Activated T-helper 2 cell treated with anti-CD3 and anti-CD28 coated beads, Interferon-gamma antibody, Interleukin-2, Interleukin-4, amounts not matched to agents 10 μg/mL and 5 μg/mL and 100 μg/mL, durations not matched to agents 14 hours and 24 hours and 36 hours (primary cell): ENCODE results near the gene MYO5C. TPM values are rescaled to one million over a fixed set of nuclear protein-coding genes. Genes with fewer than 3 reads are reported as not detected.

Source experiments
- DNase-seq: peaks from one replicate; pipeline ENCODE4 v3.0.0; 2021; ENCODE audit warnings: low spot score
- H3K27ac Mint-ChIP-seq: one replicate; pipeline ENCODE4 v1.8.0; 2021; ENCODE audit warnings: mixed read lengths
- H3K27me3 Mint-ChIP-seq: one replicate; pipeline ENCODE4 v1.8.0; 2021; ENCODE audit warnings: low read depth, mixed read lengths
- H3K36me3 Mint-ChIP-seq: one replicate; pipeline ENCODE4 v1.8.0; 2021; ENCODE audit warnings: low read depth, mixed read lengths
- H3K4me1 Mint-ChIP-seq: one replicate; pipeline ENCODE4 v1.8.0; 2021; ENCODE audit warnings: low read depth, mixed read lengths
- H3K4me3 Mint-ChIP-seq: one replicate; pipeline ENCODE4 v1.8.0; 2021; ENCODE audit warnings: low read depth, mild to moderate bottlenecking, moderate library complexity, mixed read lengths
- H3K9me3 Mint-ChIP-seq: one replicate; pipeline ENCODE4 v1.8.0; 2021; ENCODE audit warnings: mixed read lengths
- intact Hi-C: fragments of 100-400 bp; cut with micrococcal nuclease; formaldehyde crosslinking; loops from one replicate; pipeline ENCODE4 v1.15.1; 2023
- total RNA-seq: library from RNA; stranded (reverse); gene quantifications from 2 replicates; pipeline ENCODE4 v1.2.3, GENCODE V29; 2022

The MYO5C gene
- total RNA-seq, 1 donor from 2014 or later = 0.32 TPM

- Mint-ChIP-seq H3K4me1 (no peaks in the 10 kb centered on the region), H3K27me3 (peaks cover 8% of the 10 kb centered on the region), H3K27ac (no peak overlapping the region), H3K4me3 (no peak overlapping the region), H3K36me3 (no peaks in the 10 kb centered on the region), H3K9me3 (no peaks in the 10 kb centered on the region)
- intact Hi-C loops = no loop called here
- DNase-seq = no peak
These were observed 14.2 kb downstream of the MYO5C start for GRCh38 chr15:52281085-52282035.

DNA sequence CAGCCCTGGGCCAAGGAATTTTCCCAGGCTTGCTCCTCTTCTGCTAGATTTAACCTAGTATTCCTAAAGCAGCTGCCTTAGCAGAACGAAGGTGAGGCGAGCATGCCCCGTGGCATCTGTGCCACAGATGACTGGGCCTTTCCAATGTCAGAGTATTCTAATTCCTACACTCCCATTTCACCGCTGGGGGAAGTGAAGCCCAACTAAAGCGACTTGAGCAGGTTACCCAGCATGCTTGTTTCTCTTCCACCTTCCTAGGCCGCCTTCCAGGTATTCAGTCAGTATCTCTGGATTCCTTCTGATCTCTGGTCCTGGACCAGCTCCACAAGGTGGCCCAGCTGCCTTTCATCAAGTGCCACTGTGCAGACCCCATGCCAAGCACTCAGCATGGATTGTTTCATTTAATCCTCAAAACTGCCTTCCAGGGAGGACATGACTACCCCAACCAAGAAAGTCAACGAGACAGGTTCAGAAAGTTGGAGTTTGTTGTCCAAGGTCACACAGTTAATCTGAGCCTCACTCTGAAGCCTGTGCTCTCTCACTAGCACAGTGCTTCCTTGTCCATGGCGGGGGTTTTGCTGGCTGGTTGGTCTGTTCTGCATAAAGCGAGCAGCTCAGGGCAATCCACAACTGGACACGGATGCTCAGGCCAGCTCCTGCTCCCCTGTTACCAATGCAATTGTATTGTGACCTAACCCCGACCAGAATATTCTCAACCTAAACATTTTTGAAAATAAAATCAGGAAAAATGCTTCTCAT is 15.1 kb downstream of the MYO5C start:
- no peak for DNase-seq
- intact Hi-C loops = no loop called here
- no peaks in the 10 kb centered on the region for H3K4me1 Mint-ChIP-seq
- no peaks in the 10 kb centered on the region for H3K9me3 Mint-ChIP-seq
- no peak overlapping the region for H3K27ac Mint-ChIP-seq
- H3K4me3 Mint-ChIP-seq = no peak overlapping the region
- no peaks in the 10 kb centered on the region for H3K36me3 Mint-ChIP-seq
- peaks cover 12% of the 10 kb centered on the region for H3K27me3 Mint-ChIP-seq

- H3K4me3 Mint-ChIP-seq = no peak overlapping the region
- no peak overlapping the region for H3K27ac Mint-ChIP-seq
- H3K27me3 Mint-ChIP-seq = peaks cover 14% of the 10 kb centered on the region
- intact Hi-C loops = no loop called here
- H3K4me1 Mint-ChIP-seq = no peaks in the 10 kb centered on the region
- H3K9me3 Mint-ChIP-seq = no peaks in the 10 kb centered on the region
- DNase-seq = no peak
- no peaks in the 10 kb centered on the region for H3K36me3 Mint-ChIP-seq
These were observed 16.8 kb downstream of the MYO5C start for GRCh38 chr15:52278636-52279367.

DNA sequence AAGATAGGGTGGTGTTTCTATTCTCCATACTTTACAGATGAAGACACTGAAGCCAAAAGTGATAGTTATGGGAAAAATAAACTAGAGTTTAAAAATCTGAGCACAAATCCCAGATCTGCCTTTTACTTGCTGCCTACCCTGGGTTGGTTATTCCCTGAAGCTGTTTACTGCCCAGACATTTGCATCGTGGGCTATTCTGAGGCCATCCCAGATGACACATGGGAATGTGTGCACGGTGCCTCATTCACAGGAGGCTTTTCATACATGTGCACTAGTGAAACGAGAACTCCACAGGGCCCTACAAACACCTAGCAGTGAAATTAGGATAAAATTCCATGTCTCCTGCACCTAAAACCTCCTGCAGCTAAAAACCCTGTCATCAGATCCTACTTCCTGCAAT is 17.5 kb downstream of the MYO5C start:
- intact Hi-C loops = no loop called here
- H3K4me3 Mint-ChIP-seq = no peak overlapping the region
- no peak for DNase-seq
- H3K27ac Mint-ChIP-seq = no peak overlapping the region
- peaks cover 15% of the 10 kb centered on the region for H3K27me3 Mint-ChIP-seq
- no peaks in the 10 kb centered on the region for H3K4me1 Mint-ChIP-seq
- no peaks in the 10 kb centered on the region for H3K9me3 Mint-ChIP-seq
- H3K36me3 Mint-ChIP-seq = no peaks in the 10 kb centered on the region

DNA sequence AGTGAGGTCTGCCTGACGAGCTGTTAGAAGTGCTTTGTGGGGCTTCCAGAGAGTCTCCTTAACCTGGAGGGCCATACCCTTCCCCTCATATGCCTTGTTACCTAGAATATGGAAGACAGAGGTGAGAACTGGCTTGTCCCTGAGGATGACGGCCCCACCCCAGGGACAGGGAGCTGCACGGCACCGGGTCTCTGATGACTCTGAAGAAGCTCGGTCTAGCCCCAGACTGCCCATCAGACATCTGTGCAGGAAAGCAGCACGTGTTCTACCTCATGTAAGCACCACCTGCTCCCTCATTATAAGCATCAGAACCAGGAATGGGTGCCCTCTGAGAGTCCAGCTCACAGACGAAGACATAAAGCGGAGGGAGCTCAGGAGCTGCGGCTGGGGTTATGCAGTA is 18.0 kb downstream of the MYO5C start:
- no peak overlapping the region for H3K27ac Mint-ChIP-seq
- H3K27me3 Mint-ChIP-seq = peaks cover 13% of the 10 kb centered on the region
- no peak for DNase-seq
- H3K36me3 Mint-ChIP-seq = no peaks in the 10 kb centered on the region
- no peaks in the 10 kb centered on the region for H3K4me1 Mint-ChIP-seq
- H3K4me3 Mint-ChIP-seq = no peak overlapping the region
- no peaks in the 10 kb centered on the region for H3K9me3 Mint-ChIP-seq
- intact Hi-C loops = no loop called here

GRCh38 chr15:52276256-52276770 is 19.3 kb downstream of the MYO5C start:
- Mint-ChIP-seq H3K4me1 (no peaks in the 10 kb centered on the region), H3K9me3 (no peaks in the 10 kb centered on the region), H3K27me3 (peaks cover 19% of the 10 kb centered on the region), H3K27ac (no peak overlapping the region), H3K36me3 (no peaks in the 10 kb centered on the region), H3K4me3 (no peak overlapping the region)
- intact Hi-C loops = no loop called here
- DNase-seq = no peak

GRCh38 chr15:52263563-52264282 is 31.9 kb downstream of the MYO5C start:
- H3K27ac Mint-ChIP-seq = peak overlapping the region; percentile 67
- no peaks in the 10 kb centered on the region for H3K9me3 Mint-ChIP-seq
- peaks cover 35% of the 10 kb centered on the region for H3K4me1 Mint-ChIP-seq
- H3K4me3 Mint-ChIP-seq = no peak overlapping the region
- no peak for DNase-seq
- intact Hi-C loops = loop anchor here (2.0 kb wide), 2 partner anchors 295 to 305 kb away; partner anchors contain the start of gene ARPP19
- peaks cover 11% of the 10 kb centered on the region for H3K36me3 Mint-ChIP-seq
- H3K27me3 Mint-ChIP-seq = no peaks in the 10 kb centered on the region

GRCh38 chr15:52262364-52262763 is 33.2 kb downstream of the MYO5C start:
- peak overlapping the region; percentile 51 for H3K4me3 Mint-ChIP-seq
- peaks cover 35% of the 10 kb centered on the region for H3K4me1 Mint-ChIP-seq
- no peaks in the 10 kb centered on the region for H3K9me3 Mint-ChIP-seq
- intact Hi-C loops = loop anchor here (1.0 to 2.0 kb wide), 4 partner anchors 266 to 416 kb away; partner anchors contain the start of genes ARPP19 and MYO5A
- no peak for DNase-seq
- peak overlapping the region; percentile 84 for H3K27ac Mint-ChIP-seq
- peaks cover 11% of the 10 kb centered on the region for H3K36me3 Mint-ChIP-seq
- H3K27me3 Mint-ChIP-seq = no peaks in the 10 kb centered on the region

DNA sequence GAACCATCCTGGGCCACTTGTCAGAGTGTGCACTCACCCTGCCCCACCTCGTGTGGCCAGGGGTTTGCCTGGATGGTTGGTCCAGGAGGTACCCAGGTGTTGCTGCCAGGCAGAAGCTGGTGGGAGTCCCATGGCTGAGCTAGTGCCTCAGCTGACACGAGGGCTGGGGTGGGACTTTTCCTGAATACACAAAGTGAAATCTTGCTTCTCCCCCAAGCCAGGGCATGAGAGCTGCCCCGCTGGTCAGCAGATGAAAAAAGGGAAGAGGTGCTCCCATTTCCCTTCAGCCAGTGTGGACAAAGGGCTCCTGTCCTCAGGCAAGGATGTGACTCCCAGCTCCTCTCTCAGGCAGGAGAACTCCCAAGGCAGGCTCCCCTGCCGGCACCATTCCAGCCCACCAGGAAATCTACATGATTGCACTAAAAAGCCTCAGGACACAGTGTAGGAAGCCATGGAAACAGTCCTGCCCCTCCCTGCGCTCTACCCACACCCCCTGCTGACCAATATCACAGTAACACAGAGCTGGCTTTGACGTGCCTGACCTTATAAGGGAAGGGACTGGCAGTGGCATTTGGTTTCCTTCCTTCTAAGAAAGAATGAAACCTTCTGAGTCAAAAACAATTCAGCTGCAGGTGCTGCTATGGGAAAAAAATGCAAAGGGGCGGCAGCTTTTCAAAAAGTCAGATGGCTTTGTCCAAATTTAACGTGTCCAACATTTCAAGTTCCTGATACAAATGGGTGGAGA is 33.9 kb downstream of the MYO5C start:
- Mint-ChIP-seq H3K9me3 (no peaks in the 10 kb centered on the region), H3K27me3 (no peaks in the 10 kb centered on the region), H3K4me3 (peak overlapping the region; percentile 51), H3K4me1 (peaks cover 42% of the 10 kb centered on the region), H3K36me3 (peaks cover 11% of the 10 kb centered on the region), H3K27ac (peak overlapping the region; percentile 84)
- intact Hi-C loops = loop anchor here (1.0 to 2.0 kb wide), 4 partner anchors 267 to 417 kb away; partner anchors contain the start of genes ARPP19 and MYO5A
- DNase-seq = peak; percentile 69

GRCh38 chr15:52261026-52261425 is 34.6 kb downstream of the MYO5C start:
- H3K4me3 Mint-ChIP-seq = no peak overlapping the region
- DNase-seq = no peak
- peak overlapping the region; percentile 84 for H3K27ac Mint-ChIP-seq

DNA sequence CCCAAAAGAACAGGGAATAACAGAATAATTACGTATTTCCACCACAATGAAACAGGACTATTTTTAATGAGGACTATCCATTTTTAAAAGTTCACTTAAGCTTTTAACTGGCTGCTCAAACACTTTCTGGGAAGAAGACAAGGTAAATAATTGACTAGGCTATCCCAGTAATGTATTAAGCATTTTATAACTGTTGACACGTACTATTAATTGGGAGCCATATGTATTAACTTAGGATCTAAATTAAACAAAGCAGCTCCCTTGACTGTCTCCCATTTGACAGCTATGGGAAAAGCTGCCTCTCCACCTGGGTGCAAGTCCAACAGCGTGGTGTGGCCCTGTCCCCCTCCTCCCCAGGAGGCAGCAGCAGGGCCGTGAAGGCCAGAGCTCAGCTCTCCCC is 36.1 kb downstream of the MYO5C start:
- intact Hi-C loops = loop anchor here (5.0 to 10.0 kb wide), 3 partner anchors 33 to 525 kb away; partner anchors contain the start of gene LYSMD2

More at GRCh38 chr15:52261026-52261425, 34.6 kb downstream of the MYO5C start:
- H3K9me3 Mint-ChIP-seq = no peaks in the 10 kb centered on the region
- no peaks in the 10 kb centered on the region for H3K27me3 Mint-ChIP-seq
- intact Hi-C loops = no loop called here
- H3K4me1 Mint-ChIP-seq = peaks cover 46% of the 10 kb centered on the region
- H3K36me3 Mint-ChIP-seq = peaks cover 11% of the 10 kb centered on the region

More for the DNA sequence above, 36.1 kb downstream of the MYO5C start:
- no peak overlapping the region for H3K27ac Mint-ChIP-seq
- DNase-seq = no peak
- no peak overlapping the region for H3K4me3 Mint-ChIP-seq
- H3K4me1 Mint-ChIP-seq = peaks cover 57% of the 10 kb centered on the region
- no peaks in the 10 kb centered on the region for H3K9me3 Mint-ChIP-seq
- peaks cover 11% of the 10 kb centered on the region for H3K36me3 Mint-ChIP-seq
- no peaks in the 10 kb centered on the region for H3K27me3 Mint-ChIP-seq
